GM23248 (cell line): ENCODE measurements around the gene GSK3A.

ENCODE experiments used
- EZH2 ChIP-seq: fragments of 200-600 bp; sonication (generic); IDR thresholded peaks from 2 replicates; pipeline ENCODE4 v1.6.1; 2018; ENCODE audit warnings: antibody characterized with exemption, mild to moderate bottlenecking; ENCODE audit not compliant: insufficient read depth, poor library complexity, severe bottlenecking
- EZH2phosphoT487 ChIP-seq: fragments of 200-600 bp; sonication (generic); IDR thresholded peaks from 2 replicates; pipeline ENCODE4 v1.6.1; 2018; ENCODE audit warnings: antibody characterized with exemption, moderate library complexity, mild to moderate bottlenecking, low read depth; ENCODE audit not compliant: insufficient read depth

DNA sequence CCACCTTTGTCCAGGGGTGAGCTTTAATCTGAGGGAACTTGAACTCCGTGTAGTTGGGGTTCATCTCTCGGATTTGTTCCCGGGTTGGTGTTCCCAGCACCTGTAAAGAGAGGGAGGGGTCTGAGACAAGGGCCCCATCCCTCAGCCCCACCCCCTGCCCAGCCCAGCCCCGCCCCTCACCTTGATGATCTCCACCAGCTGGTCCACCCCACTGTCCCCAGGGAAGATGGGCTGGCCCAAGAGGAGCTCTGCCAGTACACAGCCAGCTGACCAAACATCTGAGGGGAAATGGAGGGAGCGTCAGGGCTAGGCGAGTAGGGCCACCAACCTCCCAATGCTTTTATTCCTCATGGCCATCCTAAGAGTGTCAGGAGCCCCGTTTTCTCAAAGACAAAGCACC lies 9.3 kb downstream of the GSK3A start:
- no peak for TF ChIP-seq EZH2
- TF ChIP-seq EZH2phosphoT487, result no peak
